GM12878 (cell line): ENCODE results near the gene B4GALT3. TPM values are rescaled to one million over a fixed set of nuclear protein-coding genes. Genes with fewer than 3 reads are reported as not detected.

Experiments used
- ATAC-seq: fragments of 200-7000 bp; cut with Tn5 transposase; 3 replicates; pipeline ENCODE4 v1.9.1; 2020; ENCODE audit warnings: mild to moderate bottlenecking, moderate library complexity
- BruUV-seq: library from RNA; stranded (reverse); fragments of 400-500 nt; replicated peaks from 2 replicates; lab custom pipeline; 2021; lab: Mats Ljungman, UMichigan
- CTCF ChIA-PET: fragments of 300-600 bp; sonication (Branson Sonifier 250); formaldehyde crosslinking; extraction: SDS; loops from one replicate; lab custom pipeline; 2021; ENCODE audit warnings: inconsistent platforms; lab: Yijun Ruan, JAX
- POLR2A ChIA-PET: fragments of 350-600 bp; formaldehyde crosslinking; extraction: SDS; loops from one replicate; lab custom pipeline; 2021; ENCODE audit warnings: inconsistent platforms; lab: Charles Lee
- RAD21 ChIA-PET: fragments of 300-600 bp; sonication (Branson Sonifier 250); formaldehyde crosslinking; loops from one replicate; lab custom pipeline; 2023; ENCODE audit warnings: antibody characterized with exemption; ENCODE audit not compliant: unreplicated experiment; lab: Charles Lee
- SMC1A ChIA-PET: fragments of 300-600 bp; sonication (Branson Sonifier 250); formaldehyde crosslinking; loops from one replicate; lab custom pipeline; 2023; ENCODE audit not compliant: unreplicated experiment, uncharacterized antibody; lab: Charles Lee
- DNase-seq: peaks from one replicate; pipeline ENCODE4 v3.0.0-alpha.2; 2011; ENCODE audit warnings: low read depth, low spot score
- FAIRE-seq: peaks from 3 replicates; lab custom pipeline; 2011; peaks lifted over from hg19 to GRCh38; lab: Jason Lieb, UNC
- H2AFZ ChIP-seq: 2 replicates; pipeline ENCODE4 v1.6.0; 2011; ENCODE audit warnings: low read depth, low read length, control low read depth; ENCODE audit not compliant: control insufficient read depth
- H3K27ac ChIP-seq: 2 replicates; pipeline ENCODE4 v1.5.1; 2011; ENCODE audit warnings: control low read depth; ENCODE audit not compliant: control insufficient read depth, insufficient read depth
- H3K27me3 ChIP-seq, 2 experiments: replicated peaks in 1 of 2; 2 replicates each; pipeline versions ENCODE4 v1.6.0 to v1.6.1; 2011; ENCODE audit warnings: low read length in 1 of 2; ENCODE audit not compliant: control insufficient read depth in 2 of 2, insufficient read depth in 2 of 2
- H3K36me3 ChIP-seq, 2 experiments: 2 replicates each; pipeline ENCODE4 v1.5.1; 2011; ENCODE audit warnings: low read length in 1 of 2; ENCODE audit not compliant: control insufficient read depth in 2 of 2, insufficient read depth in 2 of 2
- H3K4me1 ChIP-seq: 2 replicates; pipeline ENCODE4 v1.6.1; 2011; ENCODE audit warnings: mild to moderate bottlenecking, low read length, moderate library complexity, mixed read lengths; ENCODE audit not compliant: control insufficient read depth, insufficient read depth
- H3K4me2 ChIP-seq: 2 replicates; pipeline ENCODE4 v1.6.0; 2011; ENCODE audit warnings: control low read depth; ENCODE audit not compliant: control insufficient read depth, insufficient read depth
- H3K4me3 ChIP-seq: fragments of 200-600 bp; sonication (generic); 2 replicates; pipeline ENCODE4 v1.5.1; 2016
- H3K79me2 ChIP-seq: 2 replicates; pipeline ENCODE4 v1.6.0; 2011; ENCODE audit warnings: low read length; ENCODE audit not compliant: control insufficient read depth, insufficient read depth
- H3K9ac ChIP-seq: 2 replicates; pipeline ENCODE4 v1.8.0; 2011; ENCODE audit warnings: low read length, control low read depth, mixed read lengths; ENCODE audit not compliant: control insufficient read depth, insufficient read depth
- H3K9me3 ChIP-seq: replicated peaks from 3 replicates; pipeline ENCODE4 v1.5.1; 2011; ENCODE audit warnings: mild to moderate bottlenecking, low read length; ENCODE audit not compliant: control insufficient read depth, insufficient read depth
- H4K20me1 ChIP-seq: 2 replicates; pipeline ENCODE4 v1.6.0; 2011; ENCODE audit not compliant: control insufficient read depth, insufficient read depth
- ASH2L ChIP-seq: fragments of 300-600, 200-600 bp; sonication (generic); IDR thresholded peaks from 2 replicates; pipeline ENCODE4 v1.6.1; 2017; ENCODE audit warnings: low read depth, mild to moderate bottlenecking, borderline replicate concordance
- KDM1A ChIP-seq: fragments of 200-600 bp; sonication (generic); IDR thresholded peaks from 2 replicates; pipeline ENCODE4 v1.6.1; 2016; ENCODE audit warnings: borderline replicate concordance
- MTA2 ChIP-seq: fragments of 450-650 bp; IDR thresholded peaks from 2 replicates; pipeline ENCODE4 v1.6.1; 2016; ENCODE audit warnings: low read depth, mild to moderate bottlenecking, moderate library complexity
- PRDM15 ChIP-seq: fragments of 450-650 bp; formaldehyde crosslinking; IDR thresholded peaks from 2 replicates; pipeline ENCODE4 v1.4.0; 2020; ENCODE audit warnings: mild to moderate bottlenecking, moderate library complexity
- RFX5 ChIP-seq: IDR thresholded peaks from 2 replicates; pipeline ENCODE4 v1.6.1; 2011; ENCODE audit warnings: low read depth, low read length, improper control_type of control experiment
- TCF12 ChIP-seq: IDR thresholded peaks from 2 replicates; pipeline ENCODE4 v1.6.1; 2011; ENCODE audit warnings: low read depth, mild to moderate bottlenecking, low read length
- WGBS: methylation state at CpG from one replicate; pipeline ENCODE4 v1.1.6; 2016; ENCODE audit warnings: low lambda C conversion rate; ENCODE audit not compliant: insufficient replicate concordance, insufficient coverage; ENCODE audit errors: missing lambda C conversion rate; 5-methylcytosine and 5-hydroxymethylcytosine counted together
- in situ Hi-C: fragments of 300-500 bp; cut with MboI; formaldehyde crosslinking; loops from 9 replicates; pipeline ENCODE4 v1.14.3; 2018; ENCODE audit warnings: mixed read lengths
- intact Hi-C: fragments of 100-400 bp; cut with micrococcal nuclease; formaldehyde crosslinking; loops from one replicate; pipeline ENCODE4 v1.14.2; 2022; ENCODE audit not compliant: unreplicated experiment
- polyA plus RNA-seq, 11 experiments: library from polyadenylated mRNA; depleted of rRNA in 4 of 11; unstranded in 6 of 11; stranded (reverse) in 5 of 11; fragments of >200 nt; fragmentation: Nextera tagmentation in 4 of 11; fragmentation: Illumina TruSeq in 1 of 11; extraction: Ambion mirVana in 4 of 11; extraction: Trizol in 1 of 11; gene quantifications; 1 replicate in 1 of 11; 2 replicates in 10 of 11; pipeline versions ENCODE4 v1.2.1 to v1.2.3, GENCODE V29; 2011 to 2016; ENCODE audit warnings: inconsistent platforms in 2 of 11, missing spikeins in 2 of 11, low read depth in 1 of 11
- total RNA-seq, 4 experiments: library from RNA; depleted of rRNA in 3 of 4; stranded (reverse); fragments of >200 nt in 3 of 4; fragmentation: Illumina TruSeq in 1 of 4; extraction: Trizol in 1 of 4; gene quantifications; 2 replicates each; pipeline versions ENCODE4 v1.2.1 to v1.2.3, GENCODE V29; 2013 to 2021

The B4GALT3 gene
- total and polyA plus RNA-seq, 10 of the 15 experiments (the other 5 are each of a cell fraction or from before 2014, with no cell fraction given): 27.1 to 58.9 (median 42.6) TPM

- peaks cover 0 to 16% of the 10 kb centered on the region in 2 experiments; a peak in 3 of 4 replicates for H3K36me3 ChIP-seq
- no peak for FAIRE-seq
- CTCF ChIA-PET: interaction anchor here (0.8 to 1.4 kb wide), 4 partner anchors 18 to 220 kb away, joined by 3 to 7 read pairs (median 4); partner anchors contain the start of genes DEDD and TOMM40L
Observed at GRCh38 chr1:161162052-161162451, 15.3 kb downstream of the B4GALT3 start.

More at GRCh38 chr1:161162052-161162451, 15.3 kb downstream of the B4GALT3 start:
- in situ Hi-C loops: no loop called here
- ATAC-seq: no peak
- 83% methylated on average over 7 of the region's 7 CpGs for WGBS
- no peak for DNase-seq
- ChIA-PET POLR2A (interaction anchor here (0.6 kb wide), 1 partner anchor 129 kb away, joined by 4 read pairs; no protein-coding TSS in a partner anchor), RAD21 (interaction anchor here (1.1 kb wide), 1 partner anchor 221 kb away, joined by 3 read pairs; no protein-coding TSS in a partner anchor), SMC1A (interaction anchor here (0.9 to 1.1 kb wide), 2 partner anchors 13 to 55 kb away, joined by 3 read pairs; no protein-coding TSS in a partner anchor)
- H3K9ac ChIP-seq: no peak overlapping the region
- no peaks in the 10 kb centered on the region for H3K27me3 ChIP-seq
- H3K4me1 ChIP-seq: peaks cover 15% of the 10 kb centered on the region
- intact Hi-C loops: no loop called here
- H3K4me3 ChIP-seq: no peak overlapping the region
- H2AFZ ChIP-seq: no peak overlapping the region
- H3K9me3 ChIP-seq: no peaks in the 10 kb centered on the region
- TF ChIP-seq RFX5 (no peak), ASH2L (no peak), MTA2 (no peak), KDM1A (no peak), TCF12 (no peak), PRDM15 (CRISPR knock-in tag) (no peak)
- peaks cover 8% of the 10 kb centered on the region for H3K79me2 ChIP-seq
- BruUV-seq: no TSS peak
- H4K20me1 ChIP-seq: no peaks in the 10 kb centered on the region
- H3K4me2 ChIP-seq: no peak overlapping the region
- H3K27ac ChIP-seq: no peak overlapping the region
